Mucosa of descending colon (tissue), 3 donors: ENCODE measurements around the gene ZNF83. TPM values are rescaled to one million over a fixed set of nuclear protein-coding genes. Genes with fewer than 3 reads are reported as not detected.
"Not testable (repeated sequence)": the region's sequence is repeated elsewhere in the genome, so short reads cannot be mapped to it uniquely, and the experiment has no call there.

Source experiments
- ATAC-seq: fragments of 200-7000 bp; cut with Tn5 transposase; one replicate; pipeline ENCODE4 v1.9.1; 2020; ENCODE audit warnings: mild to moderate bottlenecking, moderate library complexity
- DNase-seq, 3 donors: peaks; one replicate each; pipeline ENCODE4 v3.0.0-alpha.2; 2020
- H3K36me3 ChIP-seq: fragments of 200-600 bp; one replicate; pipeline ENCODE4 v1.8.0; 2021; ENCODE audit warnings: low read depth, mild to moderate bottlenecking
- H3K4me1 ChIP-seq: fragments of 200-600 bp; one replicate; pipeline ENCODE4 v1.8.0; 2021; ENCODE audit warnings: low read depth, mild to moderate bottlenecking
- H3K4me3 ChIP-seq: fragments of 200-600 bp; one replicate; pipeline ENCODE4 v1.8.0; 2021; ENCODE audit warnings: mild to moderate bottlenecking
- H3K9me3 ChIP-seq: fragments of 200-600 bp; one replicate; pipeline ENCODE4 v1.8.0; 2021; ENCODE audit warnings: mild to moderate bottlenecking
- CTCF ChIP-seq: fragments of 200-600 bp; IDR thresholded peaks from one replicate; pipeline ENCODE4 v1.8.0; 2022; ENCODE audit warnings: antibody characterized with exemption, mild to moderate bottlenecking
- intact Hi-C, 2 donors: fragments of 100-400 bp; cut with DNase I in 1 of 2; cut with micrococcal nuclease in 1 of 2; formaldehyde crosslinking; loops; one replicate each; pipeline versions ENCODE4 v1.11.0 to v1.11.1; 2022; cut with DNase I, micrococcal nuclease
- total RNA-seq, 3 donors: library from RNA; stranded (reverse); fragmentation: NEBNext Ultra II Directional in 2 of 3; extraction: Animal tissue kit (Norgen Biotek cat#: 25700) in 2 of 3; gene quantifications; one replicate each; pipeline versions ENCODE4 v1.2.1 to v1.2.4, GENCODE V29; 2021 to 2023
- donor health status: DM: no; HTN: no; CAD: no; lungs with moderate emphysema.
- donor health status: DM: no; HTN: no; CAD: no.
- donor health status: DM: no; HTN: yes; CAD: no.

ZNF83 gene
- total RNA-seq, 3 donors from 2014 or later: 17.6 to 48.7 (median 31.6) TPM

DNA sequence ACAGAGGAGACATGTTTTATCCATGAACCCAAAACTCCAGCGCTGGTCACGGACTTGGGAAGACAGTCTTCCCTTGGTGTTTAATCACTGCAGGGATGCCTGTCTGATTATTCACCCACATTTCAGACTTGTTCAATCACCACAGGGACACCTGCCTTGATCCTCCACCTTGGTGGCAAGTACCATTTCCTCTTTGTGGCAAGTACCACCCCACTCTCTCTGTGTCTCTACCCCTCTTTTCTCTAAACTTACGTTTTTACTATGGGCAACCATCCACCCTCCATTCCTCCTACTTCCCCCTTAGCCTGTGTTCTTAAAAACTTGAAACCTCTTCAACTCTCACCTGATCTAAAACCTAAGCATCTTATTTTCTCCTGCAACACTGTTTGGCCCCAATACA, 16.8 kb downstream of the ZNF83 start:
- no peaks in the 10 kb centered on the region for H3K4me1 ChIP-seq
- intact Hi-C loops: no loop called here
- no peak for TF ChIP-seq CTCF
- peaks cover 22% of the 10 kb centered on the region for H3K9me3 ChIP-seq
- H3K36me3 ChIP-seq: peaks cover 4% of the 10 kb centered on the region
- ATAC-seq (no peak), DNase-seq (no peak)
- no peak overlapping the region for H3K4me3 ChIP-seq

- ATAC-seq: no peak
- no peaks in the 10 kb centered on the region for H3K4me1 ChIP-seq
- no peak overlapping the region for H3K4me3 ChIP-seq
- no peaks in the 10 kb centered on the region for H3K36me3 ChIP-seq
- DNase-seq: no peak
- peaks cover 88% of the 10 kb centered on the region for H3K9me3 ChIP-seq
- TF ChIP-seq CTCF: no peak
- intact Hi-C loops: no loop called here
Observed at GRCh38 chr19:52613299-52613906, 24.8 kb downstream of the ZNF83 start.

GRCh38 chr19:52603558-52604207, 34.5 kb downstream of the ZNF83 start:
- DNase-seq: no peak
- no peak for ATAC-seq
- no peak for TF ChIP-seq CTCF
- Histone ChIP-seq H3K4me1 (peaks cover 17% of the 10 kb centered on the region), H3K9me3 (peaks cover 28% of the 10 kb centered on the region), H3K4me3 (no peak overlapping the region), H3K36me3 (no peaks in the 10 kb centered on the region)
- intact Hi-C loops: no loop called here

- intact Hi-C loops: no loop called here
- Histone ChIP-seq H3K4me3 (no peak overlapping the region), H3K9me3 (peaks cover 24% of the 10 kb centered on the region), H3K36me3 (no peaks in the 10 kb centered on the region), H3K4me1 (peaks cover 17% of the 10 kb centered on the region)
- ATAC-seq (no peak), DNase-seq (no peak)
- TF ChIP-seq CTCF: no peak
Observed at GRCh38 chr19:52602941-52603340, 35.2 kb downstream of the ZNF83 start.

DNA sequence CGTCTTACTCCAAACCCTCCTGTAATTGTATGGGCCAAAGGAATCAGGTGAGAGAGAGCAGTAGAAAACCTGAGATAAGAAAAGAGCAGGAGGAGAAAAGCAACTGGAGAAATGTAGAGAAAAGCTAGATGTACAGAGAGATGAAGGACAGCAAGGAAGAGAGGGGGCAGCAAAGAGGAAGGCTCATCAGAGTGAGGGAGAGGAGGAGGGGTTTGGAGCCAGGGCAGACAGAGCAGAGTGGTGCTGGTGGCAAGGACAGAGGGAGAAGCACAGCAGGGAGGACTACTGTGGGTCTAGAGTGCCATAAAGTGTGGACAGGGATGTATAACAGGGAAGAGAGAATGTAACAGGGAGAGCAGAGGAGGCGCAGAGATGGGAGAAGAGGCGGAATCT, 36.2 kb downstream of the ZNF83 start:
- ATAC-seq, H3K36me3 ChIP-seq, intact Hi-C loops: not testable (repeated sequence)
- Histone ChIP-seq H3K4me3 (peak overlapping the region; percentile 43), H3K4me1 (peaks cover 17% of the 10 kb centered on the region), H3K9me3 (peaks cover 22% of the 10 kb centered on the region)
- peak in 1 of 3 donors; percentile 9 for DNase-seq
